Inferior parietal cortex (tissue), 1 donor: ENCODE results near the gene OR52E4.

Source experiments
- DNase-seq: peaks from one replicate; pipeline ENCODE4 v3.0.0-alpha.2; 2016; ENCODE audit errors: extremely low spot score

The OR52E4 gene

GRCh38 chr11:5929571-5930368 lies 49.3 kb downstream of the OR52E4 start:
- no peak for DNase-seq

GRCh38 chr11:5930614-5931013 lies 50.2 kb downstream of the OR52E4 start:
- no peak for DNase-seq

GRCh38 chr11:5931061-5931460 lies 50.6 kb downstream of the OR52E4 start:
- no peak for DNase-seq

GRCh38 chr11:5932671-5933070 lies 52.2 kb downstream of the OR52E4 start:
- no peak for DNase-seq

- no peak for DNase-seq
Observed at GRCh38 chr11:5933116-5933515, 52.7 kb downstream of the OR52E4 start.
